SU-DHL-6 (cell line): ENCODE measurements around the gene SCN9A.

Source experiments
- H2AFZ ChIP-seq: fragments of 200-600 bp; sonication (generic); 2 replicates; pipeline ENCODE4 v1.6.1; 2014; ENCODE audit warnings: low read depth, mild to moderate bottlenecking, moderate library complexity, mixed read lengths, antibody characterized with exemption, low read length; ENCODE audit not compliant: severe bottlenecking
- H3F3A ChIP-seq: fragments of 200-600 bp; shearing (Covaris generic); 2 replicates; pipeline ENCODE4 v1.6.0; 2016; ENCODE audit warnings: antibody characterized with exemption, mild to moderate bottlenecking; ENCODE audit not compliant: insufficient read depth
- H3K27ac ChIP-seq: fragments of 200-600 bp; sonication (generic); 2 replicates; pipeline ENCODE4 v1.5.1; 2016; ENCODE audit warnings: low read depth, mild to moderate bottlenecking, low read length, moderate library complexity, mixed read lengths
- H3K27me3 ChIP-seq: fragments of 200-600 bp; sonication (generic), shearing (Covaris generic); 2 replicates; pipeline ENCODE4 v1.6.0; 2014; ENCODE audit warnings: mild to moderate bottlenecking, low read length
- H3K36me3 ChIP-seq: fragments of 200-600 bp; sonication (generic); 2 replicates; pipeline ENCODE4 v1.6.1; 2014; ENCODE audit warnings: mild to moderate bottlenecking, low read length, mixed read lengths
- H3K4me2 ChIP-seq: fragments of 300-600, 200-600 bp; shearing (Covaris generic), sonication (generic); 2 replicates; pipeline ENCODE4 v1.6.0; 2014; ENCODE audit warnings: low read length, low read depth, mild to moderate bottlenecking; ENCODE audit not compliant: poor library complexity, severe bottlenecking
- H3K4me3 ChIP-seq: fragments of 200-600 bp; sonication (generic); 2 replicates; pipeline ENCODE4 v1.5.1; 2014; ENCODE audit warnings: antibody characterized with exemption, low read length, mild to moderate bottlenecking, mixed read lengths; ENCODE audit not compliant: insufficient read depth, poor library complexity, severe bottlenecking
- H3K79me2 ChIP-seq: fragments of 200-600 bp; sonication (generic); 2 replicates; pipeline ENCODE4 v1.6.1; 2014; ENCODE audit warnings: mild to moderate bottlenecking, low read length, moderate library complexity; ENCODE audit not compliant: insufficient read depth
- H3K9ac ChIP-seq: fragments of 200-600 bp; sonication (generic); 2 replicates; pipeline ENCODE4 v1.7.0; 2014; ENCODE audit warnings: mild to moderate bottlenecking, low read length
- H3K9me2 ChIP-seq: fragments of 200-600 bp; sonication (generic); replicated peaks from 2 replicates; pipeline ENCODE4 v1.6.1; 2014; ENCODE audit warnings: low read length; ENCODE audit not compliant: insufficient read depth
- H3K9me3 ChIP-seq: fragments of 200-600 bp; sonication (generic); 2 replicates; pipeline ENCODE4 v1.6.1; 2014; ENCODE audit warnings: low read length, mixed read lengths; ENCODE audit not compliant: insufficient read depth
- H4K20me1 ChIP-seq: fragments of 200-600 bp; sonication (generic); 2 replicates; pipeline ENCODE4 v1.6.1; 2014; ENCODE audit warnings: low read depth, mild to moderate bottlenecking, antibody characterized with exemption, low read length, moderate library complexity, mixed read lengths
- EZH2phosphoT487 ChIP-seq: fragments of 200-600 bp; sonication (generic), shearing (Covaris generic); conservative IDR thresholded peaks from 2 replicates; pipeline ENCODE4 v1.6.1; 2018; ENCODE audit warnings: mild to moderate bottlenecking, antibody characterized with exemption, low read length, moderate library complexity, mixed read lengths
- TF ChIP-seq, protein P1 (sequence below): fragments of 200-600 bp; sonication (generic); IDR thresholded peaks from one replicate; pipeline ENCODE4 v1.5.1; 2017; ENCODE audit warnings: antibody characterized with exemption, mild to moderate bottlenecking, low read length, moderate library complexity; ENCODE audit not compliant: insufficient read depth, poor library complexity, severe bottlenecking

SCN9A gene

DNA sequence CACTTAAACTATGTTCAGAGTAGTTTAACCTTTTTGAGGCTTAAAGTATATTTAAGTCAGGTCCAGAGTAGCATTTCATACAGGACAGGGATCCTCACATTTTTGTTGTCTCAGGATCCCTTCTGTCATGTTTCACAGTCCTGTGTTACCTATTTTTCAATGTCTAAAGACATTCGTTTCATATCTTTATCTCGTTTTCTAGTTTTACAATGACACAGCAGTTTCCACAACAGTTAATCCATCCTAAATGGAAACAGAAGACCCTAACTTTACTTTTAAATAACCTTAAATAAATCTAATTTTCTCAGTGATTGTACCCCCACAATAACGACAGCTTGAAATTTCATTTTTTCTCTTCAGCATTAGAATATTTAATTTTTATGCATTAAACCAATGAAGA, 17.3 kb upstream of the SCN9A start:
- Histone ChIP-seq H3K27me3 (no peaks in the 10 kb centered on the region), H3K79me2 (no peaks in the 10 kb centered on the region), H3F3A (no peaks in the 10 kb centered on the region), H3K9ac (no peak overlapping the region), H2AFZ (no peak overlapping the region), H3K9me2 (no peaks in the 10 kb centered on the region), H3K36me3 (no peaks in the 10 kb centered on the region), H3K4me2 (no peak overlapping the region), H3K4me3 (no peak overlapping the region), H3K9me3 (no peaks in the 10 kb centered on the region), H3K27ac (no peak overlapping the region), H4K20me1 (no peaks in the 10 kb centered on the region)
- no peak for TF ChIP-seq EZH2phosphoT487
- TF ChIP-seq, protein P1, sequence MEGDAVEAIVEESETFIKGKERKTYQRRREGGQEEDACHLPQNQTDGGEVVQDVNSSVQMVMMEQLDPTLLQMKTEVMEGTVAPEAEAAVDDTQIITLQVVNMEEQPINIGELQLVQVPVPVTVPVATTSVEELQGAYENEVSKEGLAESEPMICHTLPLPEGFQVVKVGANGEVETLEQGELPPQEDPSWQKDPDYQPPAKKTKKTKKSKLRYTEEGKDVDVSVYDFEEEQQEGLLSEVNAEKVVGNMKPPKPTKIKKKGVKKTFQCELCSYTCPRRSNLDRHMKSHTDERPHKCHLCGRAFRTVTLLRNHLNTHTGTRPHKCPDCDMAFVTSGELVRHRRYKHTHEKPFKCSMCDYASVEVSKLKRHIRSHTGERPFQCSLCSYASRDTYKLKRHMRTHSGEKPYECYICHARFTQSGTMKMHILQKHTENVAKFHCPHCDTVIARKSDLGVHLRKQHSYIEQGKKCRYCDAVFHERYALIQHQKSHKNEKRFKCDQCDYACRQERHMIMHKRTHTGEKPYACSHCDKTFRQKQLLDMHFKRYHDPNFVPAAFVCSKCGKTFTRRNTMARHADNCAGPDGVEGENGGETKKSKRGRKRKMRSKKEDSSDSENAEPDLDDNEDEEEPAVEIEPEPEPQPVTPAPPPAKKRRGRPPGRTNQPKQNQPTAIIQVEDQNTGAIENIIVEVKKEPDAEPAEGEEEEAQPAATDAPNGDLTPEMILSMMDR: no peak

DNA sequence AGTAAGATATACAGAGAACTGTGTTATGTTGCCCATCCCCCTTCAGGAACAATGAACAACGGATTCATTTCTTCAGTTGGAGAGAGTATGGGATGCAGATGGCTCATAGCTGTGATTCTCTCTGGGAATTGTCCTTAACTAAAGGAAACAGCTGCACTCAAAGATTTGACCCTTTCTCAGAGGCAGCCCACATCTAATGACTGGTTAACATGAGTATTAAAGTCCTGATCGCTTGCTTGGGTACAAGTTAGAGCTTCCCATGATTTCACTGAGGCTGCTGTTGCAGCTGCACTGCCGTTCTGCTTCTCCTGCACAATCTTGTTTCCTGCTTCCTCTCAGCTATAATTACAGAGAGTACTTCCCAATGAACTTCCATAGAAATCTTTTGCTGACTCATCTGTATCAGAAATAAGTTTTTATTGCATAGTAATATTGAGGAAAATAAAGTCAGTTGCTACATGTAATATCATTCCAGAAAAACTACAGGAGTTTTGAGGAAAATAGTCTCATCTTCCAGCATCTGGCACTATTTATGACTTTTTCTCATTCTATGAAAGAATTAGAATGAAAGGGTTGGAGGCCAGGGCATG, 12.8 kb upstream of the SCN9A start:
- Histone ChIP-seq H2AFZ (no peak overlapping the region), H3K9ac (no peak overlapping the region), H4K20me1 (no peaks in the 10 kb centered on the region), H3K27ac (no peak overlapping the region), H3K36me3 (no peaks in the 10 kb centered on the region), H3K4me3 (no peak overlapping the region), H3K27me3 (no peaks in the 10 kb centered on the region), H3K4me2 (no peak overlapping the region), H3K9me3 (no peaks in the 10 kb centered on the region), H3K79me2 (no peaks in the 10 kb centered on the region), H3F3A (no peaks in the 10 kb centered on the region), H3K9me2 (no peaks in the 10 kb centered on the region)
- TF ChIP-seq, protein P1: no peak
- TF ChIP-seq EZH2phosphoT487: no peak

DNA sequence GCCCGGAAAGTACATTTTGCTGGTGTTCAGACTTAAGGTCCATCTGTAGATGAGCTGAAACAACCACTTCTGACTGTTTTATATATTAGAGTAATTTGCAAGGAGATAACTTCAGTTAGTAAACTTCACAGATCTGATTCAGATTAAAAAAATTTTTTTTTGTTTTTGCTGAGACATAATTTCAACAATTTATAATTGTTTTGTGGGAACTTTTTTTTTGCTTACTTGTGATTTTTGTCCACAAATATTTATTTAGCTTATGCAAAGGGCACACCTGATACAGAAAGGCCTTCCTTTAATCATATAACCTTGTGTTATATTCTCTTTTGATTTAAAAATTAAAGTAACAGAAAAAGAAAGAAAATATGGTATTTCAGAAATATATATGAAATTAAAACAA, 9.6 kb upstream of the SCN9A start:
- no peak overlapping the region for H3K4me3 ChIP-seq
- H3K4me2 ChIP-seq: no peak overlapping the region
- no peaks in the 10 kb centered on the region for H3K79me2 ChIP-seq
- no peak overlapping the region for H3K27ac ChIP-seq
- H3K9me3 ChIP-seq: no peaks in the 10 kb centered on the region
- H4K20me1 ChIP-seq: no peaks in the 10 kb centered on the region
- no peaks in the 10 kb centered on the region for H3F3A ChIP-seq
- no peak overlapping the region for H3K9ac ChIP-seq
- H3K9me2 ChIP-seq: no peaks in the 10 kb centered on the region
- H2AFZ ChIP-seq: no peak overlapping the region
- TF ChIP-seq, protein P1: no peak
- no peak for TF ChIP-seq EZH2phosphoT487
- no peaks in the 10 kb centered on the region for H3K27me3 ChIP-seq
- H3K36me3 ChIP-seq: no peaks in the 10 kb centered on the region
